Mesenchymal stem cell (in vitro differentiated cells and primary cell): ENCODE measurements around the gene RAD52.
A peak's percentile ranks its signal among the peaks of the same experiment; 100 is the strongest.

Experiments
- DNase-seq: peaks from one replicate; pipeline ENCODE4 v3.0.0-alpha.2; 2013
- H2AFZ ChIP-seq: one replicate; pipeline ENCODE4 v1.6.1; 2013; ENCODE audit warnings: low read depth, mild to moderate bottlenecking, control low read depth, inconsistent platforms, low read length, moderate library complexity
- H2AK5ac ChIP-seq: 2 replicates; pipeline ENCODE4 v1.6.1; 2013; ENCODE audit warnings: low read length, moderate library complexity, mild to moderate bottlenecking, inconsistent platforms; ENCODE audit not compliant: severe bottlenecking
- H2BK120ac ChIP-seq: one replicate; pipeline ENCODE4 v1.6.1; 2013; ENCODE audit warnings: low read depth, mild to moderate bottlenecking, inconsistent platforms, low read length, moderate library complexity
- H2BK12ac ChIP-seq, 2 experiments: one replicate each; pipeline ENCODE4 v1.6.1; 2013; ENCODE audit warnings: inconsistent platforms in 2 of 2, low read length in 2 of 2, mild to moderate bottlenecking in 2 of 2, moderate library complexity in 2 of 2, control low read depth in 1 of 2
- H2BK15ac ChIP-seq: one replicate; pipeline ENCODE4 v1.6.1; 2013; ENCODE audit warnings: mild to moderate bottlenecking, low read depth, inconsistent platforms; ENCODE audit not compliant: poor library complexity, severe bottlenecking
- H2BK5ac ChIP-seq: 2 replicates; pipeline ENCODE4 v1.6.1; 2013; ENCODE audit warnings: low read depth, mild to moderate bottlenecking, low read length, control low read depth, inconsistent platforms; ENCODE audit not compliant: poor library complexity, severe bottlenecking
- H3K14ac ChIP-seq, 2 experiments: one replicate each; pipeline ENCODE4 v1.6.1; 2013; ENCODE audit warnings: inconsistent platforms in 2 of 2, low read length in 2 of 2, control low read depth in 1 of 2, mild to moderate bottlenecking in 1 of 2, moderate library complexity in 1 of 2
- H3K18ac ChIP-seq, 2 experiments: one replicate each; pipeline ENCODE4 v1.6.1; 2013; ENCODE audit warnings: inconsistent platforms in 2 of 2, low read length in 2 of 2, control low read depth in 1 of 2, low read depth in 1 of 2, mild to moderate bottlenecking in 1 of 2
- H3K23ac ChIP-seq, 2 experiments: one replicate each; pipeline ENCODE4 v1.6.1; 2013; ENCODE audit warnings: inconsistent platforms in 2 of 2, low read length in 2 of 2, mild to moderate bottlenecking in 2 of 2, moderate library complexity in 2 of 2, control low read depth in 1 of 2
- H3K27ac ChIP-seq: 2 replicates; pipeline ENCODE4 v1.5.1; 2013; ENCODE audit warnings: mild to moderate bottlenecking, moderate library complexity, low read length, control low read depth, inconsistent platforms; ENCODE audit not compliant: poor library complexity, severe bottlenecking
- H3K27me3 ChIP-seq, 2 experiments: 2 replicates each; pipeline versions ENCODE4 v1.6.1 to v1.7.0; 2013; ENCODE audit warnings: low read length in 2 of 2, mild to moderate bottlenecking in 2 of 2, moderate library complexity in 2 of 2, control low read depth in 1 of 2, inconsistent platforms in 1 of 2; ENCODE audit not compliant: control insufficient read depth in 1 of 2, insufficient read depth in 1 of 2
- H3K36me3 ChIP-seq, 2 experiments: 2 replicates each; pipeline versions ENCODE4 v1.6.1 to v1.7.0; 2013; ENCODE audit warnings: low read length in 2 of 2, control low read depth in 1 of 2, inconsistent platforms in 1 of 2, low read depth in 1 of 2, mild to moderate bottlenecking in 1 of 2; ENCODE audit not compliant: insufficient read depth in 2 of 2, control insufficient read depth in 1 of 2
- H3K4ac ChIP-seq, 2 experiments: one replicate each; pipeline ENCODE4 v1.6.1; 2013; ENCODE audit warnings: inconsistent platforms in 2 of 2, low read length in 2 of 2, mild to moderate bottlenecking in 2 of 2, moderate library complexity in 2 of 2, control low read depth in 1 of 2, low read depth in 1 of 2
- H3K4me1 ChIP-seq: 2 replicates; pipeline ENCODE4 v1.6.1; 2013; ENCODE audit warnings: low read depth, low read length, control low read depth; ENCODE audit not compliant: control insufficient read depth, insufficient read depth
- H3K4me2 ChIP-seq: 2 replicates; pipeline ENCODE4 v1.6.1; 2013; ENCODE audit warnings: low read length, mild to moderate bottlenecking, inconsistent platforms; ENCODE audit not compliant: poor library complexity, severe bottlenecking
- H3K4me3 ChIP-seq, 2 experiments: 2 replicates each; pipeline versions ENCODE4 v1.5.1 to v1.7.0; 2013; ENCODE audit warnings: low read length in 2 of 2, mild to moderate bottlenecking in 2 of 2, control low read depth in 1 of 2, low read depth in 1 of 2; ENCODE audit not compliant: insufficient read depth in 1 of 2
- H3K79me1 ChIP-seq: replicated peaks from 2 replicates; pipeline ENCODE4 v1.6.1; 2013; ENCODE audit warnings: mild to moderate bottlenecking, control low read depth, low read length, inconsistent platforms; ENCODE audit not compliant: poor library complexity, severe bottlenecking
- H3K9ac ChIP-seq: 2 replicates; pipeline ENCODE4 v1.7.0; 2013; ENCODE audit warnings: mild to moderate bottlenecking, low read length, moderate library complexity
- H3K9me3 ChIP-seq: 2 replicates; pipeline ENCODE4 v1.7.0; 2013; ENCODE audit warnings: mild to moderate bottlenecking, low read length; ENCODE audit not compliant: control insufficient read depth
- H4K8ac ChIP-seq: one replicate; pipeline ENCODE4 v1.6.1; 2013; ENCODE audit warnings: inconsistent platforms, mild to moderate bottlenecking, low read length, moderate library complexity
- H4K91ac ChIP-seq: one replicate; pipeline ENCODE4 v1.6.1; 2013; ENCODE audit warnings: mild to moderate bottlenecking, low read length, inconsistent platforms
- WGBS: methylation state at CpG from one replicate; pipeline ENCODE4 v1.1.7; 2013; ENCODE audit warnings: mixed read lengths; 5-methylcytosine and 5-hydroxymethylcytosine counted together

The RAD52 gene

GRCh38 chr12:907413-908185 is 41.9 kb downstream of the RAD52 start:
- H3K4ac ChIP-seq: no peak overlapping the region
- no peak overlapping the region for H2BK120ac ChIP-seq
- H2BK12ac ChIP-seq: peak overlapping the region in 1 of 2 experiments; percentile 1
- no peak overlapping the region for H3K18ac ChIP-seq
- no peak for DNase-seq
- no peak overlapping the region for H3K27ac ChIP-seq
- peaks cover 29 to 96% of the 10 kb centered on the region in 2 experiments for H3K36me3 ChIP-seq
- H2AFZ ChIP-seq: no peak overlapping the region
- 91% methylated on average over 16 of the region's 16 CpGs for WGBS
- no peak overlapping the region for H4K8ac ChIP-seq
- H3K27me3 ChIP-seq: no peaks in the 10 kb centered on the region
- no peak overlapping the region for H3K14ac ChIP-seq
- no peak overlapping the region for H3K9ac ChIP-seq
- H3K23ac ChIP-seq: no peak overlapping the region
- no peak overlapping the region for H3K4me2 ChIP-seq
- peak overlapping the region; percentile 7 for H2AK5ac ChIP-seq
- H3K79me1 ChIP-seq: peaks cover 20% of the 10 kb centered on the region
- no peak overlapping the region for H4K91ac ChIP-seq
- no peak overlapping the region for H2BK5ac ChIP-seq
- H3K4me1 ChIP-seq: peaks cover 8% of the 10 kb centered on the region
- H3K9me3 ChIP-seq: no peaks in the 10 kb centered on the region
- H3K4me3 ChIP-seq: no peak overlapping the region
- no peak overlapping the region for H2BK15ac ChIP-seq

- H3K14ac ChIP-seq: no peak overlapping the region
- peak overlapping the region; percentile 14 for H3K27ac ChIP-seq
- H3K4me3 ChIP-seq: no peak overlapping the region
- no peak overlapping the region for H2BK5ac ChIP-seq
- H2AK5ac ChIP-seq: no peak overlapping the region
- no peak overlapping the region for H3K23ac ChIP-seq
- H4K91ac ChIP-seq: no peak overlapping the region
- WGBS: 97% methylated on average over 4 of the region's 10 CpGs
- H3K9ac ChIP-seq: no peak overlapping the region
- peaks cover 8% of the 10 kb centered on the region for H3K4me1 ChIP-seq
- no peak for DNase-seq
- H2BK120ac ChIP-seq: no peak overlapping the region
- peaks cover 33 to 97% of the 10 kb centered on the region in 2 experiments for H3K36me3 ChIP-seq
- H3K4me2 ChIP-seq: no peak overlapping the region
- H3K18ac ChIP-seq: no peak overlapping the region
- H2BK12ac ChIP-seq: no peak overlapping the region
- H2BK15ac ChIP-seq: no peak overlapping the region
- no peak overlapping the region for H4K8ac ChIP-seq
- no peak overlapping the region for H3K4ac ChIP-seq
- H3K79me1 ChIP-seq: peaks cover 26% of the 10 kb centered on the region
- no peaks in the 10 kb centered on the region for H3K27me3 ChIP-seq
- no peaks in the 10 kb centered on the region for H3K9me3 ChIP-seq
- no peak overlapping the region for H2AFZ ChIP-seq
Measured at GRCh38 chr12:906062-906585, 43.4 kb downstream of the RAD52 start.

GRCh38 chr12:905261-906031 is 44.0 kb downstream of the RAD52 start:
- Histone ChIP-seq H2AK5ac (no peak overlapping the region), H3K79me1 (peaks cover 26% of the 10 kb centered on the region), H2BK120ac (no peak overlapping the region), H3K4me1 (peaks cover 8% of the 10 kb centered on the region), H4K91ac (no peak overlapping the region), H3K14ac (no peak overlapping the region), H3K27me3 (no peaks in the 10 kb centered on the region), H3K18ac (no peak overlapping the region), H2BK12ac (no peak overlapping the region), H3K4me2 (no peak overlapping the region), H3K23ac (no peak overlapping the region), H4K8ac (no peak overlapping the region), H3K4ac (no peak overlapping the region), H3K36me3 (peaks cover 35 to 97% of the 10 kb centered on the region in 2 experiments), H3K27ac (peak overlapping the region; percentile 9), H2BK15ac (no peak overlapping the region), H2BK5ac (no peak overlapping the region), H3K9me3 (no peaks in the 10 kb centered on the region), H3K9ac (no peak overlapping the region), H3K4me3 (no peak overlapping the region), H2AFZ (no peak overlapping the region)
- WGBS: 91% methylated on average over 9 of the region's 9 CpGs
- no peak for DNase-seq

- Histone ChIP-seq H3K14ac (no peak overlapping the region), H3K4ac (no peak overlapping the region), H3K27ac (peak overlapping the region; percentile 12), H3K36me3 (peaks cover 38 to 97% of the 10 kb centered on the region in 2 experiments), H2AFZ (no peak overlapping the region), H3K4me3 (no peak overlapping the region), H2BK5ac (no peak overlapping the region), H2BK12ac (no peak overlapping the region), H3K23ac (no peak overlapping the region), H3K18ac (no peak overlapping the region), H3K9me3 (no peaks in the 10 kb centered on the region), H3K9ac (no peak overlapping the region), H2BK15ac (no peak overlapping the region), H3K4me2 (no peak overlapping the region), H2BK120ac (no peak overlapping the region), H3K79me1 (peaks cover 26% of the 10 kb centered on the region), H2AK5ac (no peak overlapping the region), H3K4me1 (peaks cover 8% of the 10 kb centered on the region), H3K27me3 (no peaks in the 10 kb centered on the region), H4K8ac (no peak overlapping the region), H4K91ac (no peak overlapping the region)
- WGBS: 75% methylated on average over 4 of the region's 5 CpGs
- no peak for DNase-seq
Measured at GRCh38 chr12:904010-904414, 45.5 kb downstream of the RAD52 start.
